ENCODE measurements around the gene DUSP15. TPM values are rescaled to one million over a fixed set of nuclear protein-coding genes. Genes with fewer than 3 reads are reported as not detected.

The DUSP15 gene
- total RNA-seq, 1 donor from 2014 or later: 2.1 TPM

DNA sequence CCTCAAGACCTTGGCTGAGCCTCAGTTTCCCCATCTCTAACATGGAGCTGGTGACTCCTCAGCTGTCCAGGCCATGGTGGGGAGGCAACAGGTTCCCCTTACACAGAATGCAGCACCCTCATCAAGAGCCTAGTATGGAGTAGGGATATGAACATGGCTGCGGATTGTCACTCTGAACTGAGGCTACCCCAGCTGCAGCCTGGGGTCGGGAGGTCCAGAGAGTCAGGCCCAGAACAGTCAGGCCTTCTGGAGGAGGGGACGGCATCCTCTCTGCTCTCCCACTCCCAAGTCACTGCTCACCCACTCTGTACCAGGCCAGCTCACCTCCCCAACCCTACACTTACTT lies 23.6 kb downstream of the DUSP15 start:
- Mint-ChIP-seq H3K36me3 (ENCODE audit: low read depth, unreplicated experiment) (no peaks in the 10 kb centered on the region), H3K9me3 (ENCODE audit: unreplicated experiment) (no peaks in the 10 kb centered on the region), H3K4me1 (ENCODE audit: unreplicated experiment) (peaks cover 17% of the 10 kb centered on the region), H3K4me3 (ENCODE audit: unreplicated experiment) (no peak overlapping the region), H3K27ac (ENCODE audit: unreplicated experiment) (no peak overlapping the region), H3K27me3 (ENCODE audit: unreplicated experiment) (peaks cover 16% of the 10 kb centered on the region)
- DNase-seq (ENCODE audit: low spot score): no peak
- TF ChIP-seq, protein P1, sequence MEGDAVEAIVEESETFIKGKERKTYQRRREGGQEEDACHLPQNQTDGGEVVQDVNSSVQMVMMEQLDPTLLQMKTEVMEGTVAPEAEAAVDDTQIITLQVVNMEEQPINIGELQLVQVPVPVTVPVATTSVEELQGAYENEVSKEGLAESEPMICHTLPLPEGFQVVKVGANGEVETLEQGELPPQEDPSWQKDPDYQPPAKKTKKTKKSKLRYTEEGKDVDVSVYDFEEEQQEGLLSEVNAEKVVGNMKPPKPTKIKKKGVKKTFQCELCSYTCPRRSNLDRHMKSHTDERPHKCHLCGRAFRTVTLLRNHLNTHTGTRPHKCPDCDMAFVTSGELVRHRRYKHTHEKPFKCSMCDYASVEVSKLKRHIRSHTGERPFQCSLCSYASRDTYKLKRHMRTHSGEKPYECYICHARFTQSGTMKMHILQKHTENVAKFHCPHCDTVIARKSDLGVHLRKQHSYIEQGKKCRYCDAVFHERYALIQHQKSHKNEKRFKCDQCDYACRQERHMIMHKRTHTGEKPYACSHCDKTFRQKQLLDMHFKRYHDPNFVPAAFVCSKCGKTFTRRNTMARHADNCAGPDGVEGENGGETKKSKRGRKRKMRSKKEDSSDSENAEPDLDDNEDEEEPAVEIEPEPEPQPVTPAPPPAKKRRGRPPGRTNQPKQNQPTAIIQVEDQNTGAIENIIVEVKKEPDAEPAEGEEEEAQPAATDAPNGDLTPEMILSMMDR (IDR thresholded peaks at IDR 0.05; ENCODE audit: unreplicated experiment): peak; percentile 17

DNA sequence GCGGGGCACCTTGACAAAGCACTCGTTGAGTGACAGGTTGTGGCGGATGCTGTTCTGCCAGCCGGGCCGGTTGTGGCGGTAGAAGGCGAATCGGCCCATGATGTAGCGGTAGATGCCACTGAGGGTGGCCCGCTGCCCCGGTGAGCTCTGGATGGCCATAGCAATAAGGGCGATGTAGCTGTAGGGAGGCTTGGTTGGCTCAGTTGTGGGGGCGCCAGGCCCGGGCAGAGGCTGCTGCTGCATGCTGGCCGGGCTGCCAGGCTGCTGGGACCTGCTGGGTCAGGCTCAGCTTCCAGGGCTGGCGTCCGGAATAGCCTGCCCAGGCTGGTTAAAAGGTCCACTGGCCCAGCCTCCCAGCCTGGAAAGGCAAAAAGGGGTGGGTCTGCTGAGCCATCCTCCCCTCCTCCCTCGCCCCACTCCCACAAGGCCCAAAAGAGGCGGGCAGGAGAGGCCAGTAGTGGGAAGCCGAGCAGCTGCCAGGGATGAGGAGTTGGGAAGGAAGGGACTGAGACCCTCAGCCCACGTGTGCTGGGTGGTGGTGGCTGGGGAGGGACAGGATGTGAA lies 24.9 kb downstream of the DUSP15 start, which contains the start of gene FOXS1:
Gene FOXS1, minus strand, starts transcription at position 305 of the 564 bp plus-strand sequence. Its CDS starts 62 bp downstream, at position 243.
- Mint-ChIP-seq H3K27me3 (ENCODE audit: unreplicated experiment) (peaks cover 13% of the 10 kb centered on the region), H3K4me1 (ENCODE audit: unreplicated experiment) (peaks cover 21% of the 10 kb centered on the region), H3K9me3 (ENCODE audit: unreplicated experiment) (no peaks in the 10 kb centered on the region), H3K27ac (ENCODE audit: unreplicated experiment) (no peak within 1 kb of the TSS), H3K4me3 (ENCODE audit: unreplicated experiment) (no peak within 1 kb of the TSS), H3K36me3 (ENCODE audit: low read depth, unreplicated experiment) (no peaks in the 10 kb centered on the region)
- no peak for DNase-seq (ENCODE audit: low spot score)
- TF ChIP-seq, protein P1 (IDR thresholded peaks at IDR 0.05; ENCODE audit: unreplicated experiment): no peak

DNA sequence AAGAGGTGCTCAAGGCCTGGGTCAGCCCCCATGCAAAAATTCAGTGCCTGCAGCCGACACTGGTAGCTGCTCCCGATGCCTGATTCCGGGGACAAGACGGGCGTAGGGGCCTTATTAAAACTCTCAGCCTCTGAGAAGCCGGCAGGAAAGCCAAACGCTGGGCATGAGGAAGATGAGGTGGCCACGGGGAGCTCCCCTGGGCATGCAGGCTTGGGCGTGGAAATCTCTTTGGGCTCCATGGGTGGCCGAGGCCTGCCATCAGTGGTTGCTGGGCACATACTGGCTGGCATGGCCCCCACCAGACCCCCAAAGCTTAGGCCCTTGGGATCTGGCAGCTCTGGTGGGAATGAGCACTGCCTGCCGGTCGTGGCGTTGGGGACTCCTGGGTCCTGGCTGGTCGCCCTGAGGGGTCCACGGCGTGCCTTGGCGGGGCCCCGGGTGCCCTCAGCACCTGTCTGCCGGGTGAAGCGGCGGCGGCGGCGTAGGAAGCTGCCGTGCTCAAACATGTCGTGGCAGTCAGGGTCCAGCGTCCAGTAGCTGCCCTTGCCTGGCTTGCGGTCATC lies 25.5 kb downstream of the DUSP15 start:
- TF ChIP-seq, protein P1 (IDR thresholded peaks at IDR 0.05; ENCODE audit: unreplicated experiment): no peak
- Mint-ChIP-seq H3K27ac (ENCODE audit: unreplicated experiment) (no peak overlapping the region), H3K36me3 (ENCODE audit: low read depth, unreplicated experiment) (no peaks in the 10 kb centered on the region), H3K4me1 (ENCODE audit: unreplicated experiment) (peaks cover 21% of the 10 kb centered on the region), H3K9me3 (ENCODE audit: unreplicated experiment) (no peaks in the 10 kb centered on the region), H3K27me3 (ENCODE audit: unreplicated experiment) (peaks cover 11% of the 10 kb centered on the region), H3K4me3 (ENCODE audit: unreplicated experiment) (no peak overlapping the region)
- no peak for DNase-seq (ENCODE audit: low spot score)

DNA sequence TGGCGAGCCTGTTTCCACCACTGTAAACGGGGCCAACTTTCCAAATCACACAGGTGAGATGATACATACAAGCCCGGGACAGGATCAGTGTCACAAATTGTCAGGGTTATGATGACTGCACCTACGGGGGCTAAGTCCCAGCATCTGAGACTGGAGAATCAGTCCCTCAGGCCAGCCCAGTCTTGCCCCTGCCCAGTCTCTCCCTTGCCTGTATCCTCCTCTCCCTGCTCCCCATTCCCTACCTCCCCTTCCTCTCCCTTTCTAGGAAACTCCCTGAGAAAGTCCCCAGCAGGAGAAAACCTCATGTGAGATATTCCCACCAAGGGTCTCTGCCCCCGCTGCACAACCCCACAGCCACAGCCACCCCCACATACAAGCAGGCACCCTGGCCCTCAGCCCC lies 26.4 kb downstream of the DUSP15 start:
- H3K4me3 Mint-ChIP-seq (ENCODE audit: unreplicated experiment): no peak overlapping the region

DNA sequence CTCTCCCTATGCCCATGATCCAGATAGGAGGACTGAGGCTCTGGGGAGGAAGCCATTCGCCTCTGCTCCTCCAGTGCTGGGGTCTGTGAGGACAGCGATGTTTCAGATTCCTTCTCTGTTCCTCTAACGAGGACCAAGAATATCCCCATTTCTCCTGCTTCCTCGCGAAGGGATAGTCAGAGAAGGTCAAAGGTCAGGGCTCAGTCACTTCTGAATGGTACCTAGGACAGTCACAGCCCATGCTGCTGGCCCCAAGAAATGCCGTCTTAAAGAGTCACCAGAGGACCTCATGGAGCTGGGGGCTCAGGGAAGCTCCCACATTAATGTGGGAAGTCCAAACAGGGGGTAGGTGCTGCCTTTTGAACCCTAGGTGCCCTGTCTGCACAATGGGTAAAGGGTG lies 27.0 kb downstream of the DUSP15 start:
- H3K9me3 Mint-ChIP-seq (ENCODE audit: unreplicated experiment): no peaks in the 10 kb centered on the region
- TF ChIP-seq, protein P1 (IDR thresholded peaks at IDR 0.05; ENCODE audit: unreplicated experiment): no peak
- H3K27ac Mint-ChIP-seq (ENCODE audit: unreplicated experiment): no peak overlapping the region
- peaks cover 21% of the 10 kb centered on the region for H3K4me1 Mint-ChIP-seq (ENCODE audit: unreplicated experiment)
- no peak overlapping the region for H3K4me3 Mint-ChIP-seq (ENCODE audit: unreplicated experiment)
- no peaks in the 10 kb centered on the region for H3K36me3 Mint-ChIP-seq (ENCODE audit: low read depth, unreplicated experiment)
- no peak for DNase-seq (ENCODE audit: low spot score)
- H3K27me3 Mint-ChIP-seq (ENCODE audit: unreplicated experiment): peaks cover 7% of the 10 kb centered on the region

More for the DNA sequence above, 26.4 kb downstream of the DUSP15 start:
- TF ChIP-seq, protein P1 (IDR thresholded peaks at IDR 0.05; ENCODE audit: unreplicated experiment): no peak
- no peak for DNase-seq (ENCODE audit: low spot score)
- H3K27me3 Mint-ChIP-seq (ENCODE audit: unreplicated experiment): peaks cover 8% of the 10 kb centered on the region
- no peak overlapping the region for H3K27ac Mint-ChIP-seq (ENCODE audit: unreplicated experiment)
- no peaks in the 10 kb centered on the region for H3K9me3 Mint-ChIP-seq (ENCODE audit: unreplicated experiment)
- H3K36me3 Mint-ChIP-seq (ENCODE audit: low read depth, unreplicated experiment): no peaks in the 10 kb centered on the region
- H3K4me1 Mint-ChIP-seq (ENCODE audit: unreplicated experiment): peaks cover 21% of the 10 kb centered on the region
